ENCODE data around the gene DZIP1.

GRCh38 chr13:95652821-95653220, 8.3 kb upstream of the DZIP1 start:
- TF ChIP-seq CTCF (IDR thresholded peaks at IDR 0.05) (no peak), ZFX (IDR thresholded peaks at IDR 0.05; ENCODE audit: borderline replicate concordance) (no peak)
